Fibroblast of skin of left biceps (primary cell): ENCODE measurements around the gene ECEL1.
"Not testable (repeated sequence)": the region's sequence is repeated elsewhere in the genome, so short reads cannot be mapped to it uniquely, and the experiment has no call there.

Experiments
- DNase-seq, 2 experiments: peaks; one replicate each; pipeline ENCODE4 v3.0.0-alpha.2; 2013; ENCODE audit warnings: low read depth in 2 of 2

ECEL1 gene

GRCh38 chr2:232459419-232460035 lies 28.1 kb downstream of the ECEL1 start:
- no peak for DNase-seq

GRCh38 chr2:232458661-232459418 lies 28.8 kb downstream of the ECEL1 start:
- no peak for DNase-seq

GRCh38 chr2:232458051-232458660 lies 29.5 kb downstream of the ECEL1 start:
- DNase-seq = no peak

- DNase-seq = no peak
Measured at GRCh38 chr2:232457121-232458011, 30.3 kb downstream of the ECEL1 start.

- no peak for DNase-seq
Measured at GRCh38 chr2:232456296-232457120, 31.1 kb downstream of the ECEL1 start.

- DNase-seq = no peak
Measured at GRCh38 chr2:232455426-232456255, 32.0 kb downstream of the ECEL1 start, which contains the start of gene ALPI. Gene ALPI (plus strand): TSS chr2:232456153. CDS start chr2:232456200, 47 bp downstream.

- DNase-seq = no peak
Measured at GRCh38 chr2:232454630-232455029, 33.0 kb downstream of the ECEL1 start.

- DNase-seq = not testable (repeated sequence)
Measured at GRCh38 chr2:232451645-232452044, 36.0 kb downstream of the ECEL1 start.

- no peak for DNase-seq
Measured at GRCh38 chr2:232449964-232450363, 37.7 kb downstream of the ECEL1 start.

- no peak for DNase-seq
Measured at GRCh38 chr2:232448304-232448690, 39.3 kb downstream of the ECEL1 start.

- no peak for DNase-seq
Measured at GRCh38 chr2:232447638-232448303, 39.9 kb downstream of the ECEL1 start.

GRCh38 chr2:232447091-232447620 lies 40.5 kb downstream of the ECEL1 start:
- no peak for DNase-seq

GRCh38 chr2:232446266-232446777 lies 41.3 kb downstream of the ECEL1 start:
- DNase-seq = not testable (repeated sequence)

- DNase-seq = not testable (repeated sequence)
Measured at GRCh38 chr2:232445149-232445885, 42.3 kb downstream of the ECEL1 start.

GRCh38 chr2:232444409-232445148 lies 43.1 kb downstream of the ECEL1 start:
- no peak for DNase-seq

GRCh38 chr2:232443669-232444408 lies 43.8 kb downstream of the ECEL1 start:
- not testable (repeated sequence) for DNase-seq

GRCh38 chr2:232443047-232443446 lies 44.6 kb downstream of the ECEL1 start:
- not testable (repeated sequence) for DNase-seq
